Ovary (tissue), 3 donors: ENCODE data around the gene ZNF365.

Experiments
- CTCF ChIP-seq, 3 donors: fragments of 450-650 bp in 2 of 3; fragments of 200-600 bp in 1 of 3; IDR thresholded peaks; one replicate each; pipeline versions ENCODE4 v1.5.1 to v1.8.0; 2016 to 2022; ENCODE audit warnings: antibody characterized with exemption in 3 of 3, mild to moderate bottlenecking in 1 of 3
- POLR2A ChIP-seq: fragments of 450-650 bp; IDR thresholded peaks from one replicate; pipeline ENCODE4 v1.6.1; 2017; ENCODE audit warnings: antibody characterized with exemption, mild to moderate bottlenecking, moderate library complexity
- donor health status: DM: no; HTN: no; CAD: no.

DNA sequence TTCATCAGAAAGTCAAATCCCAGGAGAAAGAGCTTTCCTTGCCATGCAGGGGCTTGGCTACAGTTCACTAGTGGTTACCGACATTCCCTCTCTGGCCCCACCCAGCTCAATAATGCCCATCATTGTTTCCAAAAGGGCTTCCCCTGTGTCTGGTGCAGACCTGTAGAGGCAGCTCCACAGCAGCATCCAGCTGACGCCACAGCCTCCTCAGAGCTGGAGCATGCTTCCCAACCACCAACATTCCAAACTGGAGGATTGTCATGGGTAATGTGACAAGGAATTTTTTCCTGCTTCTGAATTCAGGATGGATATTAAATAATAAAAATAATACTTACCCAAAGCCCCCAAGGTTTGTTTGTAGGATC, 77.4 kb downstream of the ZNF365 start:
- TF ChIP-seq CTCF (IDR thresholded peaks at IDR 0.05) (no peak), POLR2A (no peak)
